Naive thymus-derived CD4-positive, alpha-beta T cell (primary cell): ENCODE measurements around the gene CRBN. TPM values are rescaled to one million over a fixed set of nuclear protein-coding genes. Genes with fewer than 3 reads are reported as not detected.

ENCODE experiments used
- ATAC-seq: fragments of 150-1000 bp; cut with Tn5 transposase; 2 replicates; pipeline ENCODE4 v1.10.0; 2021; ENCODE audit warnings: mild to moderate bottlenecking, moderate library complexity
- CTCF ChIA-PET: fragments of 350-600 bp; sonication (Branson Sonifier 250); formaldehyde crosslinking; loops from one replicate; lab custom pipeline; 2021; ENCODE audit warnings: antibody characterized with exemption; lab: Charles Lee
- POLR2A ChIA-PET: fragments of 350-600 bp; sonication (Branson Sonifier 250); formaldehyde crosslinking; loops from one replicate; lab custom pipeline; 2021; ENCODE audit warnings: antibody characterized with exemption, inconsistent platforms; lab: Charles Lee
- DNase-seq, 9 donors: peaks; one replicate each; pipeline versions ENCODE4 v3.0.0 to v3.0.0-alpha.2; 2020 to 2022; ENCODE audit warnings: mixed read lengths in 1 of 9
- H3K27ac ChIP-seq: one replicate; pipeline ENCODE4 v1.7.0; 2013; ENCODE audit warnings: mild to moderate bottlenecking, low read depth, low read length, moderate library complexity
- H3K27me3 ChIP-seq, 2 donors: one replicate each; pipeline ENCODE4 v1.7.0; 2013; ENCODE audit warnings: low read length in 2 of 2, mild to moderate bottlenecking in 2 of 2, moderate library complexity in 2 of 2; ENCODE audit not compliant: control insufficient read depth in 2 of 2, insufficient read depth in 2 of 2
- H3K36me3 ChIP-seq, 3 experiments: 1 replicate in 2 of 3; 2 replicates in 1 of 3; pipeline ENCODE4 v1.7.0; 2013; ENCODE audit warnings: low read length in 3 of 3, mild to moderate bottlenecking in 3 of 3, moderate library complexity in 1 of 3; ENCODE audit not compliant: insufficient read depth in 3 of 3, control insufficient read depth in 2 of 3
- H3K4me1 ChIP-seq, 2 donors: one replicate each; pipeline ENCODE4 v1.7.0; 2013; ENCODE audit warnings: low read length in 2 of 2, mild to moderate bottlenecking in 2 of 2, moderate library complexity in 1 of 2; ENCODE audit not compliant: control insufficient read depth in 2 of 2, insufficient read depth in 2 of 2
- H3K4me3 ChIP-seq: 2 replicates; pipeline ENCODE4 v1.7.0; 2013; ENCODE audit warnings: mild to moderate bottlenecking, low read length
- H3K9me3 ChIP-seq, 3 experiments: 1 replicate in 2 of 3; 2 replicates in 1 of 3; pipeline ENCODE4 v1.7.0; 2013; ENCODE audit warnings: low read length in 3 of 3; ENCODE audit not compliant: control insufficient read depth in 2 of 3
- H3K27ac Mint-ChIP-seq, 9 donors: one replicate each; pipeline ENCODE4 v1.8.0; 2020 to 2022; ENCODE audit warnings: mixed read lengths in 9 of 9, mild to moderate bottlenecking in 8 of 9, moderate library complexity in 5 of 9, inconsistent platforms in 2 of 9
- H3K27me3 Mint-ChIP-seq, 5 donors: one replicate each; pipeline ENCODE4 v1.8.0; 2021 to 2022; ENCODE audit warnings: mixed read lengths in 5 of 5, mild to moderate bottlenecking in 1 of 5
- H3K36me3 Mint-ChIP-seq, 5 donors: one replicate each; pipeline ENCODE4 v1.8.0; 2020 to 2022; ENCODE audit warnings: mixed read lengths in 5 of 5, mild to moderate bottlenecking in 3 of 5, inconsistent platforms in 1 of 5
- H3K4me1 Mint-ChIP-seq, 7 donors: one replicate each; pipeline ENCODE4 v1.8.0; 2020 to 2022; ENCODE audit warnings: mixed read lengths in 7 of 7, mild to moderate bottlenecking in 3 of 7, inconsistent platforms in 1 of 7
- H3K4me3 Mint-ChIP-seq, 10 donors: one replicate each; pipeline ENCODE4 v1.8.0; 2020 to 2022; ENCODE audit warnings: mild to moderate bottlenecking in 10 of 10, mixed read lengths in 10 of 10, moderate library complexity in 6 of 10, inconsistent platforms in 2 of 10
- H3K9me3 Mint-ChIP-seq, 11 donors: one replicate each; pipeline ENCODE4 v1.8.0; 2020 to 2022; ENCODE audit warnings: mixed read lengths in 11 of 11, mild to moderate bottlenecking in 4 of 11, inconsistent platforms in 1 of 11, moderate library complexity in 1 of 11
- intact Hi-C, 2 donors: fragments of 100-400 bp; cut with micrococcal nuclease; formaldehyde crosslinking; loops; one replicate each; pipeline ENCODE4 v1.15.1; 2023
- polyA plus RNA-seq, 2 donors: library from polyadenylated mRNA; unstranded; fragments of 300-500 nt; fragmentation: Illumina TruSeq; gene quantifications; one replicate each; pipeline ENCODE4 v1.2.3, GENCODE V29; 2021
- total RNA-seq, 6 experiments: library from RNA in 5 of 6; stranded (reverse) in 5 of 6; gene quantifications; 1 replicate in 5 of 6; 2 replicates in 1 of 6; pipeline ENCODE4 v1.2.3 and lab custom pipeline; 2021 to 2026

CRBN gene
- total and polyA plus RNA-seq, 7 experiments from 2014 or later, result 69.1 to 198 (median 162) TPM

DNA sequence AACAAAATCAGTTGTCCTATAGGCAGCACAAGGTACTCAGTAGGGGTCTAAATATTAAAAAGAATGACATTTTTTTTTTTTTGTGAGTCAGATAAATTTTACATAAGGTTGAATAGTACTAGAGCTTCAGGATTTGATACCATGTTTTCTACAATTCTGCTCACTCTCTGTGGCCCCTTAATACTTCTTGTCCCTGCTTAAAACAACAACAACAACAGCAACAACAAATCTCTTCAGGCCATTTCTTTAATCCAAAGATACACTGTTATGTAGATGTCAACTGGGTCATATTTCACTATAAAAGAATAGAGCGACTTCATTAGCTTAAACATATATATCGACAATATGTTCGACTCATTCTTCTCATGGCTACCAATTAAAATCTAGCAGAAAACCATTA, 72.3 kb downstream of the CRBN start:
- H3K27me3 ChIP-seq, result no peaks in the 10 kb centered on the region
- no peaks in the 10 kb centered on the region for H3K4me1 ChIP-seq
- DNase-seq, result no peak
- Mint-ChIP-seq H3K36me3 (no peaks in the 10 kb centered on the region), H3K27ac (no peak overlapping the region), H3K27me3 (peaks cover 0 to 15% (median 9%) of the 10 kb centered on the region in 5 donors), H3K4me1 (peaks cover 0 to 6% (median 0%) of the 10 kb centered on the region in 7 donors), H3K9me3 (peaks cover 0 to 3% (median 0%) of the 10 kb centered on the region in 11 donors), H3K4me3 (no peak overlapping the region)
- no peak overlapping the region for H3K4me3 ChIP-seq
- H3K27ac ChIP-seq, result no peak overlapping the region
- CTCF ChIA-PET, result no interaction called here
- no peaks in the 10 kb centered on the region for H3K9me3 ChIP-seq
- no peak for ATAC-seq
- H3K36me3 ChIP-seq, result no peaks in the 10 kb centered on the region
- POLR2A ChIA-PET, result no interaction called here
- intact Hi-C loops, result no loop called here

DNA sequence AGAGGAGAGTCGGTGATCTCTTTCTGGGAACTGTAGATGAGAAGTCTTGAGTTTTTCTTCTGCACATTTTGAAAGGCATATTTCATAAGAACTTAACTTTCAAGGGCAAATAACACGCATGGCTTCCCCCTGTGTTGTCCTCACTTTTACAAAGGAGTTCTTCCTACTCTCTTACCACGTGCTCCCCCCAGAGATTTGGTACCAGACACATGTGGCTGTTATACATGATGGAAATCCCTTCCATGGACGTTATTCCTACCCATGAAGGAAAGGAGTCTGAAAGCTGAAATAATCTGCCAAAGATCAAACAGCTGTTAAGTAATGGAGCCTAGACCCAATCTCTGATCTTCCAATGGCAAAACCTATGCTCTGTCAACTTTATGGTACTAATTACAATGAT, 73.7 kb downstream of the CRBN start:
- no peak for ATAC-seq
- ChIA-PET CTCF (no interaction called here), POLR2A (no interaction called here)
- no peak for DNase-seq
- Histone ChIP-seq H3K4me3 (no peak overlapping the region), H3K36me3 (no peaks in the 10 kb centered on the region), H3K4me1 (no peaks in the 10 kb centered on the region), H3K27ac (no peak overlapping the region), H3K9me3 (no peaks in the 10 kb centered on the region), H3K27me3 (no peaks in the 10 kb centered on the region)
- no peak overlapping the region for H3K27ac Mint-ChIP-seq
- peaks cover 0 to 15% (median 9%) of the 10 kb centered on the region in 5 donors for H3K27me3 Mint-ChIP-seq
- H3K36me3 Mint-ChIP-seq, result no peaks in the 10 kb centered on the region
- peaks cover 0 to 3% (median 0%) of the 10 kb centered on the region in 11 donors for H3K9me3 Mint-ChIP-seq
- H3K4me1 Mint-ChIP-seq, result peaks cover 0 to 6% (median 0%) of the 10 kb centered on the region in 7 donors
- intact Hi-C loops, result no loop called here
- H3K4me3 Mint-ChIP-seq, result no peak overlapping the region

DNA sequence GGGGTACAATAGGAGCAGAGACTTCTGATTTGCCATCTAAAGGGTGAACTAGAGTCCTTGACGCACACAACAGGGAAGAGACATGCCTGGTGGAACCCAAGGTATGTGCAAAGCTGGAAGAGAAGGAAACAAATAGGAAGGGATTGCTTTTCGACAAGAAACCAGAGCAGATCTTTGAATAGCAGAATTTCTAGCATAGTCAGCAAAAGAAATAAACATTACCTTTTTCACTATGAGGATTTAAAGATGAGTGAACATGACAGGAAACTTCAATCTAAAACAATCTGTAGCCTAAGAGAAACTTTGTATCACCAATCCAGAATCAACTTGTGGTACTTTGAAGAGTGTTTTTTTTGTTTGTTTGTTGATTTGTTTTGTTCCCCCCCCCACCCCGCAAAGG, 74.2 kb downstream of the CRBN start:
- ChIA-PET CTCF (no interaction called here), POLR2A (no interaction called here)
- Histone ChIP-seq H3K4me1 (no peaks in the 10 kb centered on the region), H3K4me3 (no peak overlapping the region), H3K36me3 (no peaks in the 10 kb centered on the region), H3K27me3 (no peaks in the 10 kb centered on the region), H3K9me3 (no peaks in the 10 kb centered on the region), H3K27ac (no peak overlapping the region)
- no peak overlapping the region for H3K27ac Mint-ChIP-seq
- no peak for ATAC-seq
- no peaks in the 10 kb centered on the region for H3K36me3 Mint-ChIP-seq
- peaks cover 0 to 3% (median 0%) of the 10 kb centered on the region in 11 donors for H3K9me3 Mint-ChIP-seq
- no peak for DNase-seq
- intact Hi-C loops, result no loop called here
- H3K4me3 Mint-ChIP-seq, result no peak overlapping the region
- H3K4me1 Mint-ChIP-seq, result peaks cover 0 to 6% (median 0%) of the 10 kb centered on the region in 7 donors
- peaks cover 0 to 15% (median 9%) of the 10 kb centered on the region in 5 donors for H3K27me3 Mint-ChIP-seq

DNA sequence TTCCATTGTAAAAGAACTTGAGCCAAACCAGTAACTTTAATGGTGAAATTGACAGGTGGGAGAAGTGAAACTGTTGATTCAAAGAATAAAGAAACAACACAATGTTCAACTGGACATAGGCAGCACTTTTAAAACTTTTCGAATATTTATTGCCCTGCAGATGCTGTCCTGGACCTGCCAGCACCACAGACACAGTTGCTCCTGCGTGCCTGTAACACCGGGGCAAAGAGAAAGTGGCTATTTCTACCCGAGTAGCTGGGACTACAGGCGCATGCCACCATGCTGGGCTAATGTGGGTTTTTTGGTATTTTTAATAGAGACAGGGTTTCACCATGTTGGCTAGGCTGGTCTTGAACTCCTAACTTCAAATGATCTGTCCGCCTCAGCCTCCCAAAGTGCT, 76.7 kb downstream of the CRBN start:
- Mint-ChIP-seq H3K36me3 (no peaks in the 10 kb centered on the region), H3K4me1 (peaks cover 0 to 4% (median 0%) of the 10 kb centered on the region in 7 donors), H3K4me3 (no peak overlapping the region), H3K27ac (no peak overlapping the region), H3K9me3 (peaks cover 0 to 2% (median 0%) of the 10 kb centered on the region in 11 donors), H3K27me3 (peaks cover 0 to 15% (median 9%) of the 10 kb centered on the region in 5 donors)
- Histone ChIP-seq H3K9me3 (no peaks in the 10 kb centered on the region), H3K36me3 (no peaks in the 10 kb centered on the region), H3K27ac (no peak overlapping the region), H3K27me3 (no peaks in the 10 kb centered on the region), H3K4me3 (no peak overlapping the region), H3K4me1 (no peaks in the 10 kb centered on the region)
- POLR2A ChIA-PET, result no interaction called here
- CTCF ChIA-PET, result no interaction called here
- intact Hi-C loops, result no loop called here
- DNase-seq (no peak), ATAC-seq (no peak)

DNA sequence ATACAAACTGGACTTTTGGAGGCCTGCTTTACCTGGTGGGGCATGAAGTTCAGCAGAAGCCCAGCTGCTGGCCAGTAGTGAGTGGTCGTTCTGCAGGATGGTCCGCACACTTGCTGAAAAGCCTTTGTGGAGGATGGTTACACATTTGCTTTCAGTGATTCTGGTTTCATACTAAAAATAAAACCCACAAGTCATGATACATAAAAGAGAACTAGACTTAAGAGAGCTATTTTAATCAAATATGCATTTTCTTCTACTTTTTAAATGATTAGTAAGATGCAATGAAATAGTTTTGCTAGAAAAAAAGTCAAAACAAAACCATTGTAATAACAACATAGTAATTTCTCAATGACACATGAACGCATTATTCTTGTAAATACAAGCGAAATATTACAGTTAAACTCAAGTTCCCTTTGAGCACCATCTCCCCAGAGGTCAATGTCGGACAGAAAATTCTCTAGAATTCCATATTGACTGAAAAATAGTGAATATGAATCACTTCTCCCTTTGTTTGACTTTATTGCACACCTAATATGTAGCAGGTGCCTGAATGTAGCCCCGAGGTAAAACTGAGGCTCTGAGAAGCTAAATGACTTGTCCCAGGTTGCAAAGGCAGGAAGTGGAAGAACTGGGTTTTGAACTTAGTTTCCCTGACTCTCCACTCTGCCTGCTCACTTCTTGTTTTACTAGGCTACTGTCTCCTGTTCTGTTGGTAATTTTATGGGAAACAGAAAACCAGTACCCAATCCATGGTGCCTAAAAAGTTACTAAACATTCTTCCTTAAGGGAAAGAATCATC, 77.6 kb downstream of the CRBN start:
- H3K36me3 ChIP-seq, result no peaks in the 10 kb centered on the region
- Mint-ChIP-seq H3K27ac (peak overlapping the region in 1 of 9 donors; percentile 66), H3K4me1 (peaks cover 0 to 4% (median 0%) of the 10 kb centered on the region in 7 donors), H3K4me3 (no peak overlapping the region), H3K9me3 (peaks cover 0 to 2% (median 0%) of the 10 kb centered on the region in 11 donors), H3K36me3 (no peaks in the 10 kb centered on the region), H3K27me3 (peaks cover 0 to 11% (median 8%) of the 10 kb centered on the region in 5 donors)
- H3K9me3 ChIP-seq, result no peaks in the 10 kb centered on the region
- H3K27ac ChIP-seq, result no peak overlapping the region
- ChIA-PET POLR2A (no interaction called here), CTCF (no interaction called here)
- no peak overlapping the region for H3K4me3 ChIP-seq
- intact Hi-C loops, result no loop called here
- ATAC-seq, result no peak
- no peak for DNase-seq
- no peaks in the 10 kb centered on the region for H3K4me1 ChIP-seq
- H3K27me3 ChIP-seq, result no peaks in the 10 kb centered on the region

Other genes with a start within 250 kb of the CRBN start
- gene IL5RA, start 69.3 kb downstream of the CRBN start, total RNA-seq, result 1 to 10 TPM in 2 of 5 experiments, not detected in 3; 1.1 to 8.7 TPM
- gene IL5RA, start 69.3 kb downstream of the CRBN start, polyA plus RNA-seq, result not detected
- gene TRNT1, start 52.8 kb downstream of the CRBN start, total RNA-seq, result 10 to 100 TPM; 36.4 to 44.5 (median 38.8) TPM
- gene TRNT1, start 52.8 kb downstream of the CRBN start, polyA plus RNA-seq, result 10 to 100 TPM; 22.7 to 26.9 TPM